PFSK-1 (cell line): Measurements from ENCODE around the gene PLD5.

Experiments
- FOXP2 ChIP-seq: optimal IDR thresholded peaks from 2 replicates; pipeline ENCODE3; 2011; ENCODE audit warnings: borderline replicate concordance, control low read depth, inconsistent platforms; ENCODE audit not compliant: insufficient read depth; ENCODE audit errors: extremely low read length, extremely low read depth
- POLR2AphosphoS5 ChIP-seq: IDR thresholded peaks from 2 replicates; pipeline ENCODE4 v1.6.1; 2012; ENCODE audit warnings: low read depth, mild to moderate bottlenecking, control low read depth, low read length, moderate library complexity
- REST ChIP-seq, 2 experiments: IDR thresholded peaks; 2 replicates each; pipeline versions ENCODE4 v1.6.1 to v1.8.0; 2011 to 2012; ENCODE audit warnings: low read depth in 2 of 2, low read length in 2 of 2, control low read depth in 1 of 2, inconsistent platforms in 1 of 2, mild to moderate bottlenecking in 1 of 2, moderate library complexity in 1 of 2; ENCODE audit not compliant: insufficient read depth in 1 of 2
- SIN3A ChIP-seq: IDR thresholded peaks from 2 replicates; pipeline ENCODE4 v1.6.1; 2012; ENCODE audit warnings: mild to moderate bottlenecking, low read length, moderate library complexity, borderline replicate concordance; ENCODE audit not compliant: insufficient read depth
- TAF1 ChIP-seq: IDR thresholded peaks from 2 replicates; pipeline ENCODE4 v1.6.1; 2012; ENCODE audit warnings: low read length, control low read depth, borderline replicate concordance; ENCODE audit not compliant: insufficient read depth

The PLD5 gene

DNA sequence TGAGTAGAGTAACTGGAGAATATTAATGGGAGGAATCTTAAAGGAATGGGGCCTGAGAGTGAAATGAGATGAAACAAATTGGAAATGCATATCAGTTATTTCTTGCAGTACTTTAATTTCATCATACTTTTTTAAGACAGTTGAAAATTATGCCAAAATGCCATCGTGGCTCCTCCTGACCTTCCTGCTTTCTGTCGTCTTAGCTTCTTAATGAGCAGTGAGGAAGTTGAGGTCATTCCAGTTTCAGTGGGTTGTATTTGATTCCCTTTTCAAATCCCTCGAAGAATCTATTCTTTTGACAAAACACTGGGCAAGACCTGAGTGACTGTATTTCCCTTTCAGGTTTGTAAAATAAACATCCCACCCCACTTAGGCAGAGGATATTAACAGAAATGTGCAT, 390.7 kb downstream of the PLD5 start:
- TF ChIP-seq FOXP2 = no peak
- no peak for TF ChIP-seq TAF1

GRCh38 chr1:242133351-242133750, 391.1 kb downstream of the PLD5 start:
- TF ChIP-seq REST (IDR thresholded peaks at IDR 0.05; ENCODE audit: insufficient read depth in 1 of 2, low read depth in 2 of 2, low read length in 2 of 2) = no peak
- TF ChIP-seq SIN3A = no peak
- no peak for TF ChIP-seq POLR2AphosphoS5
- TF ChIP-seq TAF1 = no peak
- no peak for TF ChIP-seq FOXP2

- no peak for TF ChIP-seq FOXP2
- TF ChIP-seq TAF1 = no peak
- TF ChIP-seq POLR2AphosphoS5 = no peak
- no peak for TF ChIP-seq SIN3A
- no peak for TF ChIP-seq REST (IDR thresholded peaks at IDR 0.05; ENCODE audit: insufficient read depth in 1 of 2, low read depth in 2 of 2, low read length in 2 of 2)
These were observed 392.2 kb downstream of the PLD5 start for GRCh38 chr1:242132121-242132817.

GRCh38 chr1:242128951-242129502, 395.5 kb downstream of the PLD5 start:
- TF ChIP-seq TAF1 (no peak), REST (IDR thresholded peaks at IDR 0.05; ENCODE audit: insufficient read depth in 1 of 2, low read depth in 2 of 2, low read length in 2 of 2) (no peak), POLR2AphosphoS5 (no peak), FOXP2 (no peak), SIN3A (no peak)

GRCh38 chr1:242120432-242120831, 404.1 kb downstream of the PLD5 start:
- no peak for TF ChIP-seq POLR2AphosphoS5
- no peak for TF ChIP-seq REST (IDR thresholded peaks at IDR 0.05; ENCODE audit: insufficient read depth in 1 of 2, low read depth in 2 of 2, low read length in 2 of 2)
- no peak for TF ChIP-seq SIN3A
- no peak for TF ChIP-seq FOXP2
- TF ChIP-seq TAF1 = no peak
